Activated CD4-positive, alpha-beta T cell treated with anti-CD3 and anti-CD28 coated beads, Interleukin-2, amount 50 U/mL, for 1 hour (primary cell): ENCODE results near the gene RNF5.

ENCODE experiments used
- DNase-seq: peaks from one replicate; pipeline ENCODE4 v3.0.0-alpha.2; 2020

RNF5 gene

GRCh38 chr6:32152769-32153563 lies 25.2 kb upstream of the RNF5 start:
- DNase-seq, result no peak

- DNase-seq, result peak; percentile 64
These were observed 24.4 kb upstream of the RNF5 start, which contains the start of gene PPT2 for GRCh38 chr6:32153564-32154513. Gene PPT2 (plus strand): TSS chr6:32154141. CDS start chr6:32154595, 454 bp downstream.

GRCh38 chr6:32154514-32155161 lies 23.6 kb upstream of the RNF5 start:
- peak; percentile 60 for DNase-seq

GRCh38 chr6:32156891-32157290 lies 21.3 kb upstream of the RNF5 start:
- no peak for DNase-seq

- DNase-seq, result no peak
These were observed 20.2 kb upstream of the RNF5 start for GRCh38 chr6:32158052-32158451.

- no peak for DNase-seq
These were observed 14.5 kb upstream of the RNF5 start for GRCh38 chr6:32163559-32164258.

- no peak for DNase-seq
These were observed 13.9 kb upstream of the RNF5 start, which contains the start of gene EGFL8 for GRCh38 chr6:32164295-32164694. Gene EGFL8 (plus strand): TSS chr6:32164595. CDS start chr6:32166166, 1,571 bp downstream.

GRCh38 chr6:32166411-32167061 lies 11.7 kb upstream of the RNF5 start:
- no peak for DNase-seq

GRCh38 chr6:32167154-32167760 lies 10.9 kb upstream of the RNF5 start:
- DNase-seq, result no peak

GRCh38 chr6:32167761-32168262 lies 10.4 kb upstream of the RNF5 start:
- no peak for DNase-seq

- no peak for DNase-seq
These were observed 9.9 kb upstream of the RNF5 start for GRCh38 chr6:32168350-32168749.

GRCh38 chr6:32168807-32169591 lies 9.2 kb upstream of the RNF5 start:
- no peak for DNase-seq

GRCh38 chr6:32170294-32170693 lies 7.9 kb upstream of the RNF5 start:
- no peak for DNase-seq

GRCh38 chr6:32171234-32171633 lies 7.0 kb upstream of the RNF5 start:
- DNase-seq, result no peak

- no peak for DNase-seq
These were observed 5.0 kb upstream of the RNF5 start for GRCh38 chr6:32173051-32173727.

- DNase-seq, result no peak
These were observed 3.8 kb upstream of the RNF5 start for GRCh38 chr6:32174416-32174815.

GRCh38 chr6:32175322-32175710 lies 2.9 kb upstream of the RNF5 start:
- DNase-seq, result no peak

- peak; percentile 96 for DNase-seq
These were observed 2.3 kb upstream of the RNF5 start, which contains the start of gene AGPAT1 for GRCh38 chr6:32175711-32176475. Gene AGPAT1 (minus strand): TSS chr6:32176084. CDS start chr6:32171496, 4,588 bp downstream.
